GM15510 (cell line): Measurements from ENCODE around the gene AGO3.

ENCODE experiments used
- POLR2A ChIP-seq: IDR thresholded peaks from 3 replicates; pipeline ENCODE4 v1.6.1; 2011; ENCODE audit warnings: borderline replicate concordance; ENCODE audit not compliant: insufficient read length; ENCODE audit errors: extremely low read depth

The AGO3 gene

DNA sequence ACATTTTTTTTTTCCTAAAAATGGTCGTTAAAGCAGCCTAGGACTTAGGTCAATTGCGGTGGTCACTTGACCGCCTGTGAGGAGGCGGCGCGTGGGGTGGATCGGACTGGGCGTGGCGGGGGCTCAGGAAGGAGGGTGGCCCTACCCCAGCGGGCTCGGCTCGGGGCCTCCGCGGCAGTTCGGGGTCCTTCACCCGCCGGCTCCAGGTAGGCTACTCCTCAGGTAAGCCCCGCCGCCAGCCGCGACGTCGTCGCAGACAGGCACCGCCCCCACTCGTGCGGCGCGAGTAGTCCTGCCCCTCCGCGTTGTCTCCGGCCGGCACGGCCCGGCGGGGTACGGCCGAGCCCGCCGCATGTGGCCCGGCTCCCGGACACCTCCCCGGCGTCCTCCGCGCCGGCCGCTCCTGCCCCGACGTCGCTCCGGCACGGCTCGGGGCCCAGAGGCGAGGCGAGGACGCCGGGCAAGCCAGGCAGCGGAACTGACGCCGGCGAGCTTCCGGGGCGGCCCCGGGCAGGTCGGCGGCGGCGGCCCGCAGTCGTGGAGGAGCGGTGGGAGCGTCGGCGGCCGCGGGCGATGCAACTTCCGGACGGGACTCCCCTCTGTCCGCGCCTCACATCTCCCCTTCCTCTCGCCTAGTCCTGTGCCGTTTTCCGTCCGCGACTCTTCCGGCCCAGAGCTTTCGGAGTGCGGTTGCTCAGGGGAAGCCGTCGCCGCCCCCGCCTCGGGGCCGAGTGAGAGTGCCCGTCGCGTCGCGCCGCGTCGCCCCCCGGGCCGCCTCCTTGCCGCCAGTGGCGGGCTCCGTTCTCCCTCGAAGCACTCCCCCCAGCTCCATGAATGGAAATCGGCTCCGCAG lies at the start of gene AGO3:
Gene AGO3 (plus strand): TSS at position 513 of the 853 bp plus-strand sequence. CDS start 322 bp downstream, at position 835.
- peak; percentile 98 for TF ChIP-seq POLR2A

DNA sequence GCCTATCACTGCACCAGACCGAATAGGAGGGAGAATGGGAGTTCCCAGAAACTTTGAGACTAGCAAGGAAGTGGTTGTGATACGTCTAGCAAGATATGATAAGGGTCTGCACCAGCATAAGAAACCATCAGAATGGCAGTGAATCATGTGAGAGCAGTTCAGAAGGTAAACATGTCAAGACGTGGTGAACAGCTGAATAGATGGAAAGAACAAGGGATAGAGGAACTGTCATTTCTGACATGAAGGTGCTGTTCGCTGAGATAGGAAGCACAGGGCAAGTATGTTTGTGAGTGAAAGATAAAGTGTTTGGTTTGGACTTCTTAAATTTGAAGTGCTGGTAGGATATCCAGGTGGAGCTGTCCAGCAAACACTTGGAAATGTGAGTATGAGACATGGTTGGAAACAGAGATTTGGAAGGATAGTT lies 49.0 kb upstream of the AGO3 start:
- no peak for TF ChIP-seq POLR2A

DNA sequence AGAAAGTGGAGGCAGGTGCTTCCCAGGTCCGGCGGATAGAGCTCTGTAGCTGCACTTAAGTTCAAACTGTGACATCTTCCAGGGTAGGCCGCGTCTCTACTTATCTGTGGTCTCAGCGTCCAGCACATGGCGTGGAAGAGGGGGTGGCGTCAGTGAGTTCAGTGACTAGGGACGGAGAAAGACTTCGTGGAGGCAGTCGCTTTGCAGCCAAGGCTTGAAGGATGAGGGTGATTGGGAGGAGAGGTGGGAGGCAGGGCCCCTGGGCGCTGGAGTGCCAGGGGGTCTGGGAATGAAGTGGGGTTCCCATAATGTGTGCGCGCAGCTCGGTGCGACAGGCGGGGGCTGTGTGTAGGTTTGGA lies 48.3 kb upstream of the AGO3 start:
- TF ChIP-seq POLR2A, result no peak

DNA sequence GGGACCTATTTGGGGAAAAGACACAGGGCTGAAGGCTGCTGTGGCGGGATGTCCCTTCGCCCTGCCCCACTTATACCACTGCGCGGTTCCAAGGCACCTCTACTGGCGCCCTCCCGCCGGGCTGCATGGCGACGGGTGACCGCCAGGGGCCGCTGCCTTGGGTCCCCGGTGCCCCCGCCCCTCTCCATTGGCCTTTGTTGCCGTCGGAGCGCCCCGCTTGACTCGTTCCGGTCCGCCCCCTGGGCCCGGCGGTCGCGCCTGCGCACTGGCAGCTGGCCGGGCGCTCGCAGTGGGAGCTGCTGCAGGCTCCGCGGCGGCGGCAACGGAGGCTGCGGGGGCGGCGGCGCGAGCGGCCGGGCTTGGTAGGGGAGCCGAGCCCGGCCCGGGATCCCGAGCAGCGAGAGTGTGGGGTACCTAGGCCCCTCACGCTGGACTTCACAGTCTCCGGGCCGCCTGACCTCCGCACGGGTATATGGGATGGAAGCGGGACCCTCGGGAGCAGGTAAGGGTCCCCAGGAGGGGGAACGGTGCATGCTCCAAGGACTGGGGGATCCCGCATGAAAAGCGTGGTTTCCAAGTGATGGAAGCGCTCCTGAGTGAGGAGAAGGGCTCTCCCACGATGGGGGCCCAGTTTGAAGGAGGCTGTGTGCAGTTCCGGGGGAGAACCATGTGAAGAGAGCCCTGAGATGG lies 47.8 kb upstream of the AGO3 start, which contains the start of gene AGO1:
Gene AGO1 (plus strand): TSS at position 265 of the 690 bp plus-strand sequence. CDS start 213 bp downstream, at position 478.
- TF ChIP-seq POLR2A, result peak; percentile 92

DNA sequence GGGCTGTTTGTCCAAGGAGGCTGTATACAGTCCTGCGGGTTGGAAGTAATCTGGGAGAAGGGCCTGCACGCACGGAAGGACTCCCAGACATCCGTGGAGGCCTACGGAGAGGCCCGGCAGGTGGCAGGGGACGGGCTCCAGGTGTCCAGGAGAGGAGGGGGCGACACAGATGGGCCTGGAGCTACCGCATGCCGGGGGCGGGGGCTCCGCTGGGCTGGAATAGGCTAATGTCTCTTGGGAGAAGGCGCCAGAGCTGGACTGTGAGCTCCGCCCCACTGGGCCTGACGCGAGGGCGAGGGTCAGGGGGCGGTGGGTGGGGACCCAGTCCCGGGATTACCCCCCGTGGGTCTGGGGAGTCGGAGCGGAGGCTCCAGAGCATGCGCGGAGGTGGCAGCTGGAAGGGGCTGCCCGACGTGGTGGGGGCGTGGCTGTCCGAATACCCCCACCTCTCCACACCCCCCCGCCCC lies 47.2 kb upstream of the AGO3 start:
- TF ChIP-seq POLR2A, result no peak

DNA sequence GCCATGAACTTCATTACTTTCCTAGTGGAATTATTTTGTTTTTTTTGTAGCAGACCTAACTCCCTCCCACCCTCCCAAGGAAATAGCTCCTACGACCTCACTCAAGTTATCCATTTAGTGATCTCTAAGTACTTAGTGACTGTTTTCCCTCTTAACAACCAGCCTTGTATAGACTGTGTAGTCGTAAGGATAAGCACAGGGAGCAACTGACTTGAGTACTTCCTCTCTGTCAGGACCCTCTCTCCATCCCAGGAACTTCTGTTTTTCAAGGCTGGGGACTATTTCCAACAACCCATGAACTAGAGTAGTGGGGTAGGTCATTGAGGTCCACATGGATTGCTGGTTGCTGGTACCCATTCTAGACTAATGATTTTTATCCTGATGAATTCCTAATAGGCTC lies 46.0 kb upstream of the AGO3 start:
- no peak for TF ChIP-seq POLR2A

DNA sequence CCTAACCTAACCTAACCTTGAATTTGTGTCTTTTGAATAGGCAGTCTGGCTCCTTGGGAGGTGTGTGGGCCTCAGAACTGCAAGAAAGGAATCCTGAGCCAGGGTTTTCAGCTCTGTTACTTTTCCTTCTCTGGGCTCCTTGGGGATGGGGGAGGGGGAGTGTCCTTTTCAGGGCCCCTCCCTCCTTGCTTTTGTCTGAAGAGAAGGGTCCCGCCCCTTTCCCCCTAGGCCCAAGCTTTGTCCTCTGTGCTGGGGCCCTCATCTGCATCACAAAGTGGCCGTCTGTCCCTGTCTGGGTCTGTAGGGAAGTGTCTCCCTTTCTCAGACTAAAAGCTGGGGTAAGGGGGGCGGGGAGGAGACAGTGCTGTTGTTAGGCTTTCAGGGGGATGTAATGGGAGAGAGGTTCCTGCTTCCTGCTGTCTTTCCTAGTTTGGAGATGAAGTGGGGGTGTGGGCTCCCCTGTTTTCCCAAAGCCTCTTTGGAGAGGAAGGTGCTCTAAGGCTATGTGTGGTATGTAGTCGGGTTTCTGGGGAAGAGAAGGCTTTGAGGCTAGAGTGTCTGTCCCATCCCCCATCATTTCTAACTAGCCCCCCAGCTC lies 44.8 kb upstream of the AGO3 start:
- TF ChIP-seq POLR2A, result no peak

DNA sequence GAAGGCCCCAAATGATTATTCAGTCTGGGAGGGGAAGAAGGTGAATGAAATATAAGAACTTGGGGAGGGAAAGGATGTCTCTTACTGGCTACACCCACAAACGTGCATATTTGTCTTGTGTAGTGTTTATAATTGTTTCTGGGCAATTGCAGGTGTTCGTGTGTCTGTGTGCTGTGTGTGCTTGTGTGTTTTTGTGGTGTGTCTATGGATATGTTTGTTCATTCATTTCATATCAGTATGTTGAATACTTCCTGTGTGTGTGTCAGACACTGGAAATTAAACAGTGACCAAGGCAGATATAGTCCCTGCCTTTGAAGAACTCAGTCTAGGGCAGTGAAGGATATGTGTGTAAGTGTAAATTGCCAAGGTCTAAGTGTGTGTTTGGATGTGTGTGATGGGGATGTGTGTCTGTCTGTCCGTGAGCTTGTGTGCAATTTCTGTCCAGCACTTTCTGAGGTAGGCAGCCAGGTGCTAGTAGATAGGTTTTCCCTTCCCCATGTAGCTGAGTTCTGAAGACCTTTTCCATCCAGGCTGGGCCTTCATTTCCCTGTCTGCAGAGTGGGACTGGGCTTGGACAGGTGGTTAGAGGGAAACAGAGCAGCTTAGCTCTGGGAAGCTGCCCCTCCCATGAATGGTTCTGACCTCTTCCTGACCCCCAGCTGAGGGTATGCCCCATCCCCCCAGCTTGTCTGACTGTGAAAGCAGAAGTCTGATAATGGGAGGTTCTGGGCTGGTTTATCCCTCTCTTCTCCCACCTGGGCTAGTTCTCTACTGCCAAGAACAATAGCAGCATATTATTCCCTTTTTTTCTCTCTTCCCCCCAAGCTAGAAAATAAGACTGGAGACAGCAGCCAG lies 44.1 kb upstream of the AGO3 start:
- TF ChIP-seq POLR2A, result no peak

DNA sequence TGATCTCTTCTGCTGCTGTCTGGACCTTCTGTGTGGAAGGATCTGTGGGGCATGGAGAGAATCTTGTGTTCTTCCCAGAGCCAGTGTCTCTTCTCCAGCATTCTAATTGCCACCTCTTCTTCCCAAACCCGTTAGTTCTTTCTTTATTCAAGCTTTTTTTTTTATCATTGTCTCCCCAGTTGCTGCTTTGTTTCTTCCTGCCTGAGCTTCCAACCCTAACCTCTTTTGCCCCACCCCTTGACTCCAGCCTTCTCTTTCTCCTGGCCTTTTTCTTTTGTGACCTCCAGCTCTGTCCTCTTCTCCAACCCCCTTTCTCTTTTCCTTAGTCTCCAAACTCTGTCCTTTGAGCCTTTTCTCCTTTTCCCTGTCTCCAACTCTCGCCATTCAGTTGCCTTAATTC lies 43.4 kb upstream of the AGO3 start:
- no peak for TF ChIP-seq POLR2A

DNA sequence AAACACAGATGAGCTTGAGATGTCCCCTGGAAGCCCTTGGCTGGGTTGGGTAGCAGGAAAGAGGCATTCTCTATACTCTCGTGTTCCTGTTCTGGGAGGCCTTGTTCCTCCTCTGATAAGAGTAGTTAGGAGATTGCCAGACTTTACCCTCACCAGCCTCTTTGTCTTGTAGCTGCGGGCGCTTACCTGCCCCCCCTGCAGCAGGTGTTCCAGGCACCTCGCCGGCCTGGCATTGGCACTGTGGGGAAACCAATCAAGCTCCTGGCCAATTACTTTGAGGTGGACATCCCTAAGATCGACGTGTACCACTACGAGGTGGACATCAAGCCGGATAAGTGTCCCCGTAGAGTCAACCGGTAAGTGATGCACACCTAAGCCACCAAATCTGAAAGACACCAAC lies 42.6 kb upstream of the AGO3 start:
- no peak for TF ChIP-seq POLR2A

DNA sequence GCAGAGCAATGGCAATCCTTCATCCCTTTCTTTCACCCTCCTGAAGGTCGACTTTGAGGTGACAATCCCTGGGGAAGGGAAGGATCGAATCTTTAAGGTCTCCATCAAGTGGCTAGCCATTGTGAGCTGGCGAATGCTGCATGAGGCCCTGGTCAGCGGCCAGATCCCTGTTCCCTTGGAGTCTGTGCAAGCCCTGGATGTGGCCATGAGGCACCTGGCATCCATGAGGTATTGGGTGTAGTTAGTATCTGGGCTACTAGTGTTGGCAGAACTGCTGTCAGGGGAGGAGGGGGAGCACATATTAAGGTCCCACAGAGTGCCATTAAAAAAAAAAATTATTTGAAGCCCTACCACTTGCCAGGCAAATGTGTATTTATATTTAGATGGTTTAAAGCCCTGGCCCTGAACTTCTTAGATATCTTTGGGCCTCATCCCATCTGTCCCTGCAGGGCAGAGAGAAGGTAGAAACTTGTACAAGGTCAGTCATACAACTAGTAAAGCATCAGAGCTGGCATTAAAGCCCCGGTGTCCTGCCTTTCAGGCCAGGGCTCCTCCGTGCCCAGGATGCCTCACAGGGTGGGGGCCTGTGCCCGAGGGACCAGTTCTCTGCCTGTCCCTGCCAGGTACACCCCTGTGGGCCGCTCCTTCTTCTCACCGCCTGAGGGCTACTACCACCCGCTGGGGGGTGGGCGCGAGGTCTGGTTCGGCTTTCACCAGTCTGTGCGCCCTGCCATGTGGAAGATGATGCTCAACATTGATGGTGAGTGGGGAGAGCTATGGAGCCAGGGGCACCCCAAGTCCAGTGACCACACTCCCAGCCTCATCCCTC lies 37.6 kb upstream of the AGO3 start:
- TF ChIP-seq POLR2A, result no peak

DNA sequence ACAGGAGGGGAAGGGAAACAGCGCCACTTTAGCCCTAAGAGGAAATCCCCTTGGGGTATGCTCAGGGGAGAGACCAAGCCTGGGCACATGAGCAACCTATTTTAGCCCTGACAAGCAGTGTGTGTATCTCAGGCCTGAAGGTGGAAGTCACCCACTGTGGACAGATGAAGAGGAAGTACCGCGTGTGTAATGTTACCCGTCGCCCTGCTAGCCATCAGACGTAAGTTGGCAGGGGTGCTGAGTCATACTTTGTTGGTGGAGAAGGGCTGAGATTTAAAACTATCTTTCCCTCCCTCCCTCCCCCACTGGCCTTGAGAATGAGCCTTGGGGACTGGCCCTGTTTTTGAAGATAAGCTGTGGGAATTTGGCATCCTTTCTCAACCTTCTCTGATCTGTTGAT lies 36.7 kb upstream of the AGO3 start:
- no peak for TF ChIP-seq POLR2A

DNA sequence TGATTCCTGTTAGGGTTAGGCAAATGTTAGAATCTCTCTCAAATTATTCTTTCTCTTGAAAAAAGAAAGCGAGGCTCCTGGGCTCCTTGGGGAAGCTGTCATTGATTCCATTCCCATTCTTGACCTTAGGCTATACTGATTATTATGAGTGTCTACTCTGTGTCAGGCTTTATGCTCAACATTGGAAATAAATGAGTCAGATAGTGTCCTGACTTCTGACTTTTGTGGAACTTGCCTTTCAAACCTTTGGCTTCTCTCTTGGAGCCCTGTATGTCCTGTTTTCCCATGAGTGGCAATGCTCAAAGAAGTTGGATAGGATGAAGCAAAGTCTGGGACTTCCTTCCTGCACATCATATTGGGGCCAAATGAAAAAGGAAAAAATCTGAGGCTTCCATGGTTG lies 36.2 kb upstream of the AGO3 start:
- no peak for TF ChIP-seq POLR2A

DNA sequence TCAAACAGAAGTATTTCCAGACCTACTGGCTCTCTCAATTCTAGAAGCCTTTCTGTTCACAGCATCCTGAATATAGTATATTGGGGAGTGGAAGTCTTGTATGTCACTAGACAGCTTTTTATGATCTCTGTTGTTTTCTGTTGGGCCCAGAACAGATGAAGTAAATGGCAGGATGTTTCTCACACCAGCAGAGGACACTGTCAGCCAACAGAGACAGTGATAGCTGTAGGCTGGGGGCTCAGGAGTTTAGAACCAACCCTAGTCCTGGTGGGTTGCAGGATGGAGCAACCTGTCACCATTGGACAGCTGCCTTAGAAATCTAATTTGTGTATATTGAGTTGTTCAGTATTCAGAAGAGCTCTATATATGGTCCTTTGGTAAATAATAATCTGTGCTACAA lies 31.0 kb upstream of the AGO3 start:
- no peak for TF ChIP-seq POLR2A
